GM10266 (cell line): Measurements from ENCODE around the gene INTS14.
"Not testable (repeated sequence)": the region's sequence is repeated elsewhere in the genome, so short reads cannot be mapped to it uniquely, and the experiment has no call there.

Source experiments
- DNase-seq: peaks from one replicate; pipeline ENCODE4 v3.0.0; 2012; ENCODE audit errors: extremely low spot score
- TF ChIP-seq, protein P1 (sequence below): IDR thresholded peaks from 2 replicates; pipeline ENCODE4 v1.5.1; 2012; ENCODE audit warnings: mild to moderate bottlenecking, low read depth; ENCODE audit not compliant: control insufficient read depth, insufficient read depth; ENCODE audit errors: missing control alignments

INTS14 gene

DNA sequence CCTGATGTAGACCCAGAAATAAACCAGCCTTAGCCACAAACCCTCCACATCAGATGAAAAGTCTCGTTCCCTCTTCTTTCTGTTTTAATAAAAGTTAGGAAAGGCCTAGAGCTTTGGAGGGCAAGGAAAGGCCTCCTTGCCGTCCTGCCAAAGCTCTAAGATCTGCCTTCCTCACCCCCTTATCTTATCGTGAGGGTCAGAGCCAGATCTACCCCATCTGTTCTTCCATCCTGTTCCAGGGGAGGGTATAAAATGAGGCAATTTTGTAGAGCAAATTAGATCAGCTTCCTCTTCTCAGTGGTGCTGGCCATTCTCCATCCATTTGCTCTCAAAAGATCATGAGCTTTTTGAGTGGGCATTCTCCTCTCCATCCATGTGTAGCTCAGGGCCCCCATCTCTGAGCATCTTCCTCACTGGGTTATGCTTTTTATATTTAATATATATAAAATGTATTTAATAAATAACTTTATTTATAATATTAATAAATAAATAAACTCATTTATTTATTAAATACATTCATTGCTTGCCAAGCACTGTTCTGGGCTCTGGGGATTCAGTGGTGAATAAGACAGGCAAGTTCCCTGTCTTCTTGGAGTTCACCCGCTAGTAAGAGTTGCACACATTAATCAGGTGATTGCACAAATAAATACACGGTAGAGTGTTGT lies 8.8 kb upstream of the INTS14 start:
- no peak for DNase-seq

DNA sequence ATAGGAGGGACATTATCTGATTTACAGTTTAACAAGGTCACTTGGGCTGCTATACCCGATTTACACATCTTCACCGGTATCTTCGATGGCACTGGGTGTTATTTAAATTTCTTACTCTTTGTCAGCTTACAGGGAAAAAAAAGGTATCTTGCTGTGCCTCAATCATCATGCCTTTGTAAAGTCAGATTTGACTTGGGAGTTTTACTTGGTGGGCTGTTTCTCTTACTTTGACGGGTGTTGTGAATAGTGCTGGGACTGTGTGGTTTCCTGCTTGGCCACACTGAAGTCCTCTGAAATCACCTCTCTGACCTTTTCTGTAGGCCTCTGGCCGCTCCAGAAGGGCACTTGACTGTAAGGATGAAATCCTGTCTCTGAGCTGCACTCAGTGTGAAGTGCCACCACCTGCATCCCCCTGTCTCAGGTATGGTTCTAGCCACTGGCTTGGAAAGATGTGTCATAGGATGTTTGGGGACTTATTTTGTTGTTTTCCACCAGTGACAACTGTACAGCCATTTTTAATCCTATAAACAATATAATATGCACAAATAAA lies 7.7 kb upstream of the INTS14 start:
- no peak for DNase-seq
- TF ChIP-seq, protein P1, sequence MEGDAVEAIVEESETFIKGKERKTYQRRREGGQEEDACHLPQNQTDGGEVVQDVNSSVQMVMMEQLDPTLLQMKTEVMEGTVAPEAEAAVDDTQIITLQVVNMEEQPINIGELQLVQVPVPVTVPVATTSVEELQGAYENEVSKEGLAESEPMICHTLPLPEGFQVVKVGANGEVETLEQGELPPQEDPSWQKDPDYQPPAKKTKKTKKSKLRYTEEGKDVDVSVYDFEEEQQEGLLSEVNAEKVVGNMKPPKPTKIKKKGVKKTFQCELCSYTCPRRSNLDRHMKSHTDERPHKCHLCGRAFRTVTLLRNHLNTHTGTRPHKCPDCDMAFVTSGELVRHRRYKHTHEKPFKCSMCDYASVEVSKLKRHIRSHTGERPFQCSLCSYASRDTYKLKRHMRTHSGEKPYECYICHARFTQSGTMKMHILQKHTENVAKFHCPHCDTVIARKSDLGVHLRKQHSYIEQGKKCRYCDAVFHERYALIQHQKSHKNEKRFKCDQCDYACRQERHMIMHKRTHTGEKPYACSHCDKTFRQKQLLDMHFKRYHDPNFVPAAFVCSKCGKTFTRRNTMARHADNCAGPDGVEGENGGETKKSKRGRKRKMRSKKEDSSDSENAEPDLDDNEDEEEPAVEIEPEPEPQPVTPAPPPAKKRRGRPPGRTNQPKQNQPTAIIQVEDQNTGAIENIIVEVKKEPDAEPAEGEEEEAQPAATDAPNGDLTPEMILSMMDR, result no peak

More for the DNA sequence above, 8.8 kb upstream of the INTS14 start:
- TF ChIP-seq, protein P1, result no peak

DNA sequence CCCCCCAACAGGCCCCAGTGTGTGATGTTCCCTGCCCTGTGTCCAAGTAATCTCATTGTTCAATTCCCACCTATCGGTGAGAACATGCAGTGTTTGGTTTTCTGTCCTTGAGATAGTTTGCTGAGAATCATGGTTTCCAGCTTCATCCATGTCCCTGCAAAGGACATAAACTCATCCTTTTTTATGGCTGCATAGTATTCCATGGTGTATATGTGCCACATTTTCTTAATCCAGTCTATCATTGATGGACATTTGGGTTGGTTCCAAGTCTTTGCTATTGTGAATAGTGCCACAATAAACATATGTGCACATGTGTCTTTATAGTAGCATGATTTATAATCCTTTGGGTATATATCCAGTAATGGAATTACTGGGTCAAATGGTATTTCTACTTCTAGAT lies 5.0 kb upstream of the INTS14 start:
- not testable (repeated sequence) for DNase-seq

DNA sequence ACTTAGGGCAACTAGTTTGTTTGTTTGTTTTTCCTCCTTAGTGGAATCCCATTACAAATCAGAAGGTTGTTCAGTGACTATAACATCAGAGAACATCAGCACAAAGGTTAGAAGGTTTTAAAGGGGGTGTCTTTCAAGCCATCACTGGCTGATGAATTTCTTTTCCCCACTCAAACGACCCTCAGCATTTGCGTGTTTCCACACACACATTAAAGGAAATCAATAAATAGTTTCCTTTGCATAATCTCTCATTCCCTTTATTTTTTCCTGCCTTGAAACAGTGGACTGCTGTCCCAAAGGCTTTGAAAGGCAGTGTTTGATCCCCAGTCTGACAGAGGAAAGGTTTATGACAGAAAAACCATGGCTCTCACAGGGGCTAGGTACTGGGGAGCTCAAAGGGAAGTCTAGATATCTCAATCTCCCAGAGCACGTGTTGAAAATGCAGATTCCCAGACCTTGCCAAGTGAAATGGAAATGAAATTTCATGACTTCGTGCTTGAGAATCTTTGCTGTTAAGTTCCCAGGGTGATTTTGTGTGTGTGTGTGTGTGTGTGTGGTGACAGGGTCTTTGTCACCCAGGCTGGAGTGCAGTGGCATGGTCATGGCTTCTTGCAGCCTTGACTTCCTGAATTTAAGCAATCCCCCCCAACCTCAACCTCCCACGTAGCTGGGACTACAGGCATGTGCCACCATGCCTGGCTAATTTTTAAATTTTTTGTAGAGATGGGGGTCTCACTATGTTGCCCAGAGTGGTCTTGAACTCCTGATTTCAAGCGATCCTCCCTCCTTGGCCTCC lies 2.2 kb upstream of the INTS14 start:
- DNase-seq, result no peak
- TF ChIP-seq, protein P1, result no peak

DNA sequence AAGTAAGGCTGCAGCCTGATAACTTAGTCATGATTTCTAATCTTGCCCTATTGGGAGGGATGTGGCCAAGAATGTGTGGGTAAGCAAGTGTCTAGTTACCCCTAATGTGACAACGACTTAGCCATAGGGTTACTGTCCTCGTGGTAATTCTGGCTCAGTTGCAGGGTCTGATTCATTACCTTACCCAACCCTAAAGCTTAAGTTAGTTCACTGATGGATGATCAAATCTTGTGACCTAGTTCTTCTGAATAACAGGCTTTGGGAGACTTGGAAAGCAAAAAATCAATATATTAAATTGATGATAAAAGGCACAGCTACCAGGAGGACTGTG lies 1.6 kb upstream of the INTS14 start:
- TF ChIP-seq, protein P1, result no peak
- no peak for DNase-seq

DNA sequence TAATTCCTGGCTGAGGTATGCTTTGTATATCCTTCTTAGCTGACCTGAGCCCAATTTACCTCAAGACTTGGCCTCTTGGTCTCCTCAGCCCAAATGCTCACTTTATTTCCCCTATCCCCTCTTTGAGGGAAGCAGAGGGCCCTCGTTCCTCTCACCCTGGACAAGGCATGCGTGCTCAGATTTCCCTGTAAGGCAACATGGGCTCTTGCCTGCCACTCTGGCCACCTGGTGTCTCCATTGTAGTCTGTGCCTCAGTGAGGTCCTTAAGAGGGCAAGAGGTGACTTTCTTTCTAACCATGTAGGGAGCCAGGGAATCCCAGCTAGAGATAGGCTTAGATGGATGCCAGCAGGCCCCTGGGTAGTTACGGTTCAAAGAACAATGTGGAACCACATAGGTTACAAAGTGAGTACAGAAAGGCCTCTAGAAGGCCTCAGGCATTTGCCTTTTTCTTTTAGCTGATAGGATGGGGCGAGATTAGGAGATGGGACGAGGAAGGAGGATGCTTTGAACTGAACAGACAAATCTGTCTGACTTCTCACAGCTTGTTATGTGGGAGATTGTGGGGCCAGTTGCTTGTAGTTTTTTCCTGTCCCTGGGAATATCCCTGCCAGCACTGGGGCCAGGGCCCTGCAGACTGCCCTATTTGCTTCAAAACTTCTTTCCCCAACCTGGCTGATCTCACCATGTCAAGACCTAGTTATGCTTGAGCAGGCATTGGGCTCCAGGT lies 1.1 kb upstream of the INTS14 start:
- TF ChIP-seq, protein P1, result no peak
- peak; percentile 16 for DNase-seq

DNA sequence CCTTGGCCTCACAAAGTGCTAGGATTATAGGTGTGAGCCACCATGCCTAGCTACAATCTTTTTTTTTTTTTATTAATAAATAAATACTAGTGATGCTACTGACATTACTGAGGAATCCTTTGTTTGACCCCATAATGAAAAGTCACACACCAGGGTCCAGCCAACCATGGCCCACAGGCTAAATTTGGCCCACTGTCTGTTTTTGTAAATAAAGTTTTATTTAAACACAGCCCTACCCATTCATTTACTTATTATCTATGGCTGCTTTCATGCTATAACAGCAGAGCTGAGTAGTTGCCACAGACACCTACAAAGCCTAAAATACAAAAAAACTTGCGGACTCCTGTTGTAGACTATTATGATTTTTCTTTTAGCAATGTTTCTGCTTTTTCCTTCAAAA lies 7.4 kb downstream of the INTS14 start:
- TF ChIP-seq, protein P1, result no peak
- no peak for DNase-seq
